NCI-H82 treated with DMSO at 0.1 percent for 48 hours (cell line): ENCODE results near the gene ZNF674.
"Not testable (repeated sequence)": the region's sequence is repeated elsewhere in the genome, so short reads cannot be mapped to it uniquely, and the experiment has no call there.

Source experiments
- DNase-seq: peaks from one replicate; lab custom pipeline; 2025; ENCODE audit not compliant: unreplicated experiment; lab: John Stamatoyannopoulos, UW

The ZNF674 gene

GRCh38 chrX:46478634-46479033, 66.6 kb downstream of the ZNF674 start:
- DNase-seq = not testable (repeated sequence)

- DNase-seq = no peak
These were observed 67.8 kb downstream of the ZNF674 start for GRCh38 chrX:46477435-46477834.

GRCh38 chrX:46465203-46465602, 80.0 kb downstream of the ZNF674 start:
- DNase-seq = no peak

- no peak for DNase-seq
These were observed 81.5 kb downstream of the ZNF674 start for GRCh38 chrX:46463682-46464081.

- DNase-seq = no peak
These were observed 83.5 kb downstream of the ZNF674 start for GRCh38 chrX:46461660-46462191.

- not testable (repeated sequence) for DNase-seq
These were observed 84.2 kb downstream of the ZNF674 start for GRCh38 chrX:46460801-46461659.

GRCh38 chrX:46459603-46460002, 85.6 kb downstream of the ZNF674 start:
- no peak for DNase-seq

- DNase-seq = no peak
These were observed 88.9 kb downstream of the ZNF674 start for GRCh38 chrX:46456125-46456922.
